ENCODE data around the gene LRRC28. TPM values are rescaled to one million over a fixed set of nuclear protein-coding genes. Genes with fewer than 3 reads are reported as not detected.

The LRRC28 gene
- total RNA-seq, 1 donor from 2014 or later = 24.4 TPM

GRCh38 chr15:99426431-99427105, 175.3 kb downstream of the LRRC28 start:
- DNase-seq (no peak), ATAC-seq (no peak)
- intact Hi-C loops (cut with micrococcal nuclease) = no loop called here

- DNase-seq = no peak
- intact Hi-C loops (cut with micrococcal nuclease) = no loop called here
- no peak for ATAC-seq
Observed at GRCh38 chr15:99427210-99427609, 175.9 kb downstream of the LRRC28 start.

GRCh38 chr15:99427668-99428361, 176.5 kb downstream of the LRRC28 start:
- DNase-seq (no peak), ATAC-seq (no peak)
- intact Hi-C loops (cut with micrococcal nuclease) = no loop called here

- intact Hi-C loops (cut with micrococcal nuclease) = no loop called here
- DNase-seq = no peak
- no peak for ATAC-seq
Observed at GRCh38 chr15:99429681-99430081, 178.4 kb downstream of the LRRC28 start.

- ATAC-seq (peak; percentile 57), DNase-seq (peak; percentile 71)
- intact Hi-C loops (cut with micrococcal nuclease) = no loop called here
Observed at GRCh38 chr15:99430881-99431401, 179.7 kb downstream of the LRRC28 start.

- intact Hi-C loops (cut with micrococcal nuclease) = no loop called here
- no peak for DNase-seq
- no peak for ATAC-seq
Observed at GRCh38 chr15:99431661-99432091, 180.4 kb downstream of the LRRC28 start.

GRCh38 chr15:99432271-99433025, 181.2 kb downstream of the LRRC28 start:
- intact Hi-C loops (cut with micrococcal nuclease) = no loop called here
- ATAC-seq = no peak

GRCh38 chr15:99433026-99433756, 181.9 kb downstream of the LRRC28 start:
- DNase-seq (no peak), ATAC-seq (peak; percentile 42)
- intact Hi-C loops (cut with micrococcal nuclease) = no loop called here

More at GRCh38 chr15:99432271-99433025, 181.2 kb downstream of the LRRC28 start:
- DNase-seq = no peak

GRCh38 chr15:99433757-99434450, 182.6 kb downstream of the LRRC28 start:
- intact Hi-C loops (cut with micrococcal nuclease) = no loop called here
- ATAC-seq (no peak), DNase-seq (no peak)

- intact Hi-C loops (cut with micrococcal nuclease) = no loop called here
- no peak for ATAC-seq
- no peak for DNase-seq
Observed at GRCh38 chr15:99434506-99435112, 183.3 kb downstream of the LRRC28 start.

GRCh38 chr15:99435113-99435695, 183.9 kb downstream of the LRRC28 start:
- ATAC-seq = no peak
- DNase-seq = no peak
- intact Hi-C loops (cut with micrococcal nuclease) = no loop called here

- ATAC-seq (no peak), DNase-seq (no peak)
- intact Hi-C loops (cut with micrococcal nuclease) = no loop called here
Observed at GRCh38 chr15:99435877-99436541, 184.7 kb downstream of the LRRC28 start.

GRCh38 chr15:99436542-99437314, 185.4 kb downstream of the LRRC28 start:
- no peak for DNase-seq

GRCh38 chr15:99437315-99438223, 186.3 kb downstream of the LRRC28 start:
- DNase-seq = no peak
- ATAC-seq = no peak
- intact Hi-C loops (cut with micrococcal nuclease) = no loop called here

More at GRCh38 chr15:99436542-99437314, 185.4 kb downstream of the LRRC28 start:
- no peak for ATAC-seq
- intact Hi-C loops (cut with micrococcal nuclease) = no loop called here

GRCh38 chr15:99438224-99438585, 186.9 kb downstream of the LRRC28 start:
- intact Hi-C loops (cut with micrococcal nuclease) = no loop called here
- no peak for ATAC-seq
- DNase-seq = no peak

Measured in left ventricle myocardium superior (tissue), 1 donor.